Heart left ventricle (tissue), 16 donors: Measurements from ENCODE around the gene WDR90. TPM values are rescaled to one million over a fixed set of nuclear protein-coding genes. Genes with fewer than 3 reads are reported as not detected.
A peak's percentile ranks its signal among the peaks of the same experiment; 100 is the strongest.

ENCODE experiments used
- ATAC-seq, 4 donors: fragments of 200-7000 bp; cut with Tn5 transposase; one replicate each; pipeline ENCODE4 v1.9.1; 2020 to 2022; ENCODE audit warnings: moderate library complexity in 4 of 4, mild to moderate bottlenecking in 3 of 4, moderate number of reproducible peaks in 1 of 4
- DNase-seq, 5 donors: peaks; one replicate each; pipeline ENCODE4 v3.0.0-alpha.2; 2020
- H3K27ac ChIP-seq, 12 donors: fragments of 200-600 bp; sonication (generic) in 4 of 12; one replicate each; pipeline versions ENCODE4 v1.5.0 to v1.8.0; 2016 to 2022; ENCODE audit warnings: mild to moderate bottlenecking in 2 of 12
- H3K27me3 ChIP-seq, 9 donors: fragments of 200-600 bp; sonication (generic) in 2 of 9; one replicate each; pipeline versions ENCODE4 v1.5.1 to v1.8.0; 2016 to 2022; ENCODE audit warnings: mild to moderate bottlenecking in 3 of 9
- H3K36me3 ChIP-seq, 9 donors: fragments of 200-600 bp; sonication (generic) in 2 of 9; one replicate each; pipeline versions ENCODE4 v1.5.0 to v1.8.0; 2018 to 2022; ENCODE audit warnings: mild to moderate bottlenecking in 2 of 9
- H3K4me1 ChIP-seq, 12 donors: fragments of 200-600 bp; sonication (generic) in 4 of 12; one replicate each; pipeline versions ENCODE4 v1.5.0 to v1.8.0; 2016 to 2022; ENCODE audit warnings: mild to moderate bottlenecking in 3 of 12
- H3K4me3 ChIP-seq, 12 donors: fragments of 200-600 bp; sonication (generic) in 4 of 12; one replicate each; pipeline versions ENCODE4 v1.5.0 to v1.8.0; 2017 to 2022; ENCODE audit warnings: mild to moderate bottlenecking in 9 of 12, moderate library complexity in 4 of 12
- H3K9me3 ChIP-seq, 12 donors: fragments of 200-600 bp; sonication (generic) in 4 of 12; one replicate each; pipeline versions ENCODE4 v1.5.0 to v1.8.0; 2016 to 2022; ENCODE audit warnings: mild to moderate bottlenecking in 1 of 12
- CTCF ChIP-seq, 12 donors: fragments of 200-600 bp; sonication (generic) in 4 of 12; IDR thresholded peaks; one replicate each; pipeline versions ENCODE4 v1.5.0 to v1.8.0; 2018 to 2022; ENCODE audit warnings: antibody characterized with exemption in 12 of 12, mild to moderate bottlenecking in 5 of 12
- POLR2A ChIP-seq, 2 donors: fragments of 450-650 bp; IDR thresholded peaks; one replicate each; pipeline ENCODE4 v1.6.1; 2017; ENCODE audit warnings: antibody characterized with exemption in 2 of 2, mild to moderate bottlenecking in 2 of 2, moderate library complexity in 2 of 2
- WGBS, 4 donors: extraction: QIAGEN DNeasy Blood & Tissue Kit in 2 of 4; methylation state at CpG; one replicate each; pipeline versions ENCODE4 v1.1.5 to v1.1.7; 2013 to 2018; 5-methylcytosine and 5-hydroxymethylcytosine counted together
- intact Hi-C, 10 donors: fragments of 100-400 bp; cut with DNase I; formaldehyde crosslinking; loops; one replicate each; pipeline versions ENCODE4 v1.11.1 to v1.14.2; 2022
- polyA plus RNA-seq, 2 donors: library from polyadenylated mRNA; stranded (reverse); fragments of 200-250 nt; gene quantifications; one replicate each; pipeline ENCODE4 v1.2.3, GENCODE V29; 2013
- total RNA-seq, 9 donors: library from RNA; depleted of rRNA in 2 of 9; stranded (reverse); fragments of >200 nt in 2 of 9; fragmentation: NEBNext Ultra II Directional in 3 of 9; extraction: Animal tissue kit (Norgen Biotek cat#: 25700) in 3 of 9; gene quantifications; one replicate each; pipeline versions ENCODE4 v1.1.0 to v1.2.4, GENCODE V29; 2016 to 2023
- donor health status: ischemic (EF 13 %, LVEDD 7.1; RV severe dilation, severe dysfunction).
- donor health status: healthy with polysubstance abuse.
- donor health status: DM: no; HTN: yes; CAD: no.
- donor health status: DM: no; HTN: no; CAD: no.
- donor health status: ischemic (EF 25% LVEDD 6.9; RV normal size, moderate dysfunction).
- donor health status: ischemic (EF 25% LVEDD 5.7; RV mildly dilated, moderate dysfunction).
- donor health status: healthy.
- donor health status: DM: yes; HTN: yes; CAD: no.
- donor health status: ischemic (EF 35%, LVEDD 5.7; RV mildly dilated, moderate dysfunction).
- donor health status: nonischemic (EF 11% LVEDD 7.7; RV severe dilation, severe dysfunction).
- donor health status: DM: yes; HTN: yes; CAD: no.
- donor health status: PGD.
- donor health status: ischemic (EF 29% LVEDD 5.4; RV normal size, mild dysfunction).
- donor health status: nonischemic (EF 23%, LVEDD 6.1; RV moderate dilation, normal function).

WDR90 gene
- total and polyA plus RNA-seq, 11 donors = 3.7 to 17.4 (median 8.6) TPM

DNA sequence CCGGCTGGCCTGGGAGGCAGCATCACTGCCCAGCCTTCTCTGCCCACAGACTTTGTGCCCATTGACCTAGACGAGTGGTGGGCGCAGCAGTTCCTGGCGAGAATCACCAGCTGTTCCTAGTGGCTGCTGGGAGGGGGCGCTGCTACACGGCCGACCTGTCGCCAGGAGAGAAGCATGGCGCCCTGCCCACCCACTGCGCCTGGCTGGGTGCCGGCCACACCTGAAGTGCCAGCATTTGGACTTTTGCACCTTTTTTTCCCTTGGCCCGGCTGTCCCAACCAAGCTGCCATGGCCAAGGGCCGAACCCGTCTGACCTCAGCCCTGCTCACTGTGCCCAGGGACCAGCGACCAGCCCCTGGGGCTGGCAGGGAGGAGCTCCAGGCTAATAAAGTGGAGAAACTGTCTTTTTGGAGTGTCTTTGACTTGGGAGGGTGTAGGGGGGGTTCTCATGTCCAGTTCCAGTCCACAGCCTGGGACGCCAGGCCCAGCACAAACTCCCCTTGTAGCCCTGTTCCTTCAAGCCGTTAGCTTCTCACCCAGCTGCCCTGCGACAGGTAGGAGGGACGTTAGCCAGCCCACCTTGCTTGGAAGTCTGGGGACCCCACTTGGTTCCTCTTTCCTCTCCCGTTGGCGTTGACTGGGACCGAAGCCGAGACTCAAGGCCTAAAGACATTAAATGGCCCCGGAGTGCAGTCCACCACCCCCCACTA lies 939 bp upstream of the WDR90 start:
- Histone ChIP-seq H3K27ac (peak overlapping the region; percentile 12 to 97 (median 88)), H3K36me3 (peaks cover 0 to 3% (median 0%) of the 10 kb centered on the region in 9 donors), H3K9me3 (no peaks in the 10 kb centered on the region), H3K27me3 (no peaks in the 10 kb centered on the region), H3K4me1 (peaks cover 3 to 73% (median 41%) of the 10 kb centered on the region in 12 donors), H3K4me3 (peak overlapping the region; percentile 61 to 94 (median 74))
- intact Hi-C loops = loop anchor here in 2 of 10 donors (10.0 kb wide), 1 partner anchor 63 kb away; no protein-coding TSS in a partner anchor
- TF ChIP-seq POLR2A (IDR thresholded peaks at IDR 0.05) = no peak
- TF ChIP-seq CTCF (IDR thresholded peaks at IDR 0.05) = peak in 5 of 12 donors; percentile 24 to 40 (median 34)
- WGBS, 4 donors = 44 to 52% (median 50%) methylated on average over 10 to 24 of the region's 24 CpGs
- ATAC-seq (no peak), DNase-seq (no peak)

DNA sequence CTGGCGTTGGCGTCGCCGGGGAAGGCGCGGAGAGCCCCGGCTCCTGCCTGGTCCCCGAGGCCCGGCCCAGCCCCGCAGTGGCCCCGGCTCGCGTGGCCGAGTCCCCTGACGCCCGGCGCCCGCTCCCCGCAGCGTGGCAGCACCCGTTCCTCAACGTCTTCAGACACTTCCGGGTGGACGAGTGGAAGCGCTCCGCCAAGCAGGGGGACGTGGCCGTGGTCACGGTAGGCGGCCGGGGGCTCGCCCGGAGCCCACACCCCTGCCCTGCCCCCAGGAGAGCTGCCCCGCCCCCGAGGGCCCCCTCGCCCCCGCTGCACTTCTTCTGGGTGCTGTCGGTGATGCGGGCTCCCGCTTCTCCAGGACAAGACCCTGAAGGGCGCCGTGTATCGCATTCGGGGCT lies 466 bp downstream of the WDR90 start:
- peak overlapping the region in 10 of 12 donors; percentile 76 to 97 (median 90) for H3K27ac ChIP-seq
- DNase-seq (no peak), ATAC-seq (no peak)
- H3K9me3 ChIP-seq = no peaks in the 10 kb centered on the region
- 0 to 7% (median 2%) methylated on average over 12 to 44 of the region's 44 CpGs for WGBS, 4 donors
- no peaks in the 10 kb centered on the region for H3K27me3 ChIP-seq
- peaks cover 3 to 60% (median 40%) of the 10 kb centered on the region in 12 donors for H3K4me1 ChIP-seq
- TF ChIP-seq CTCF (IDR thresholded peaks at IDR 0.05) = no peak
- TF ChIP-seq POLR2A (IDR thresholded peaks at IDR 0.05) = no peak
- H3K36me3 ChIP-seq = peaks cover 0 to 7% (median 0%) of the 10 kb centered on the region in 9 donors
- H3K4me3 ChIP-seq = peak overlapping the region; percentile 61 to 94 (median 74)
- intact Hi-C loops = loop anchor here in 3 of 10 donors (10.0 kb wide), 1 partner anchor 65 kb away; no protein-coding TSS in a partner anchor

DNA sequence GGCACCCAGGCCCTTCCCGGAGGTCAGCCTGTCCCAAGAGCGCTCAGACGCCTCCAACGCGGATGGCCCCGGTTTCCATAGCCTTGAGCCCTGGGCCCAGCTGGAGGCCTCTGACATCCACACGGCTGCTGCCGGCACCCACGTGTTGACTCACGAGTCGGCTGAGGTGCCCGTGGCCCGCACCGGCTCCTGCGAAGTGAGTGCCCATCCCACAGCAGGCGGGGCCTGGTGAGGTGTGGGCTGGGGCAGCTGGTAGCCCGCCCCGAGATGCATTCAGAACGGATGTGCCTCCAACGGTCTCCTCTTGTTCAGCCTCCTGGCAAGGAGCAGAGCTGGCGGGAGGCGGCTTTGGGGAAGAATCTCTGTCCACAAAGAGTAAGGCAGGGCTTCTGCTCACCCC lies 2.7 kb downstream of the WDR90 start:
- H3K36me3 ChIP-seq = peaks cover 0 to 23% (median 0%) of the 10 kb centered on the region in 9 donors
- ATAC-seq (no peak), DNase-seq (no peak)
- no peak overlapping the region for H3K4me3 ChIP-seq
- WGBS, 4 donors = 87 to 92% (median 91%) methylated on average over 14 to 22 of the region's 22 CpGs
- intact Hi-C loops = loop anchor here in 1 of 10 donors (10.0 kb wide), 1 partner anchor 67 kb away; no protein-coding TSS in a partner anchor
- H3K27ac ChIP-seq = no peak overlapping the region
- H3K4me1 ChIP-seq = peaks cover 3 to 38% (median 29%) of the 10 kb centered on the region in 12 donors
- no peaks in the 10 kb centered on the region for H3K9me3 ChIP-seq
- H3K27me3 ChIP-seq = no peaks in the 10 kb centered on the region
- TF ChIP-seq CTCF (IDR thresholded peaks at IDR 0.05) (no peak), POLR2A (IDR thresholded peaks at IDR 0.05) (no peak)
